ENCODE data around the gene GAL3ST2.
"Not testable (repeated sequence)": the region's sequence is repeated elsewhere in the genome, so short reads cannot be mapped to it uniquely, and the experiment has no call there.

GAL3ST2 gene

GRCh38 chr2:241820625-241821384 is 44.2 kb downstream of the GAL3ST2 start:
- DNase-seq (ENCODE audit: low spot score), result no peak

DNA sequence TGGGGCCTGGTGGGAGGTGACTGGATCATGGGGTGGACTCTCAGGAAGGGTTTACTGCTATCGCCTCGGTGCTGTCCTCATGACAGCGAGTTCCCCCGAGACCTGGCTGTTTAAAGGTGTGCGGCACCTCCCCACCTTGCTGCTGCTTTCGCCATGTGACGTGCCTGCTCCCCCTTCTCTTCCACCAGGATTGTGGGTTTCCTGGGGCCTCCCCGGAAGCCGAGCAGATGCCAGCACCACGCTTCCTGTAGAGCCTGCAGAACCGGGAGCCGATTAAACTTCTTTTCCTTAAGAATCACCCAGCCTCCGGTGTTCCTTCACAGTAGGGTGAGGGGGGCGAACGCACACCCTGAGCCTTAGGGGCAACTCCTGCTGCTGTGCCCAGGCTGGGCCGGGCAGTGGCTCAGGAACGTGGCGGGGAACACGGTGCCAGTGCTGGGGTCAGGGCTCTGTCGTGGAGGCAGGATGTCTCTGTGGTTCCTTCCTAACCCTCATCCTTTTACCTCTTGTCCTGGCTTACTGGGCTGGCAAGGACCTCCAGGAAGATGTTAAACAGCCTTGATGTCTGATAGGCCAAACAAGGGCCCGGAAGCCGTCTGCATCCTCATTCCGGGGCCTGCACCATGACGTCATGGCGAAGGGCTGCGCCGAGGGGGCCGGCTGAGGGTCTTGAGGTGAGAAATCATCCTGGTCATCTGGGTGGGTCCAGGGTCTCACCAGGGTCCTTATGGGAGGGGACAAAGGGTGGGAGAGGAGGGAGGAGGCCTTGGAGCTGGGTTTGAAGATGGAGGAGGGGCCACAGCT is 45.0 kb downstream of the GAL3ST2 start:
- DNase-seq (ENCODE audit: low spot score), result no peak

DNA sequence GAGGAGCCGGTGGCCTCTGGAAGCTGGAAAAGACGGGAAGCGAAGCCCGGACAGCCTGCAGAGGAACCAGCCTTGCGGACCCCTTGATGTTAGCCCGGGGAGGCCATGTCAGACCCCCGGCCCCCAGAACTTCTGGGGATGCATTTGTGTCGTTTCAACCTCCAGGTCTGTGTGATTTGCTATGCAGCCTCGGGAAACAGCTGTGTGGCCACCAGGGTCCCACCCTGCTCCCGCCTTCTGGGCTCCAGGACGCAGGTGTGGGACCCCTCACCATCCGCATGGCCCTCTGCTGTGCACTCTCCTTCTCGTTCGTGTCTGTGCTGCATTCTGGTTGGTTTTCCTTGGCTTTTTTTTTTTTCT is 45.6 kb downstream of the GAL3ST2 start:
- no peak for DNase-seq (ENCODE audit: low spot score)

- not testable (repeated sequence) for DNase-seq (ENCODE audit: low spot score)
Observed at GRCh38 chr2:241823531-241824437, 47.2 kb downstream of the GAL3ST2 start.

GRCh38 chr2:241827394-241827793 is 50.8 kb downstream of the GAL3ST2 start:
- no peak for DNase-seq (ENCODE audit: low spot score)

DNA sequence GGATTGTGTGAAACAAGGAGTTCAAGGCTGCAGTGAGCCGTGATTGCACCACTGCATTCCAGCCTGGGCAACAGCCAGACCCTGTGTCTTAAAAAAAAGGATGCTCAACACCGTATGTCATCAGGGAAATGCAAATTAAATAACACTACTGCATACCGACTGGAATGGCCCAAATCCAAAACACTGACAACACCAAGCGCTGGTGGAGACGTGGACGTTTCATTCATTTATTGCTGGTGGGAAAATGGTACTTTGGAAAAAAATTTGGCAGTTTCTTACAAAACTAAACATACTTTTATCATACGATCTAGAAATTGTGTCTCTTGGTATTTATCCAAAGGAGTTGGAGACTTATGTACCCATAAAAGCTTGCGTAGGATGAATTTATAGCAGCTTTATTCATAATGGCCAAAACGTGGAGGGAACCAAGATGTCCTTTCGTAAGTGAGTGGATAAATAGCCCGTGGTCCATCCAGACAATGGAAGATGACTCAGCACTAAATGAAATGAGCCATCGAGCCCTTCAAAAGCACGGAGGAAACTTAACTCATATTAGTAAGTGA is 56.6 kb downstream of the GAL3ST2 start:
- no peak for DNase-seq (ENCODE audit: low spot score)

DNA sequence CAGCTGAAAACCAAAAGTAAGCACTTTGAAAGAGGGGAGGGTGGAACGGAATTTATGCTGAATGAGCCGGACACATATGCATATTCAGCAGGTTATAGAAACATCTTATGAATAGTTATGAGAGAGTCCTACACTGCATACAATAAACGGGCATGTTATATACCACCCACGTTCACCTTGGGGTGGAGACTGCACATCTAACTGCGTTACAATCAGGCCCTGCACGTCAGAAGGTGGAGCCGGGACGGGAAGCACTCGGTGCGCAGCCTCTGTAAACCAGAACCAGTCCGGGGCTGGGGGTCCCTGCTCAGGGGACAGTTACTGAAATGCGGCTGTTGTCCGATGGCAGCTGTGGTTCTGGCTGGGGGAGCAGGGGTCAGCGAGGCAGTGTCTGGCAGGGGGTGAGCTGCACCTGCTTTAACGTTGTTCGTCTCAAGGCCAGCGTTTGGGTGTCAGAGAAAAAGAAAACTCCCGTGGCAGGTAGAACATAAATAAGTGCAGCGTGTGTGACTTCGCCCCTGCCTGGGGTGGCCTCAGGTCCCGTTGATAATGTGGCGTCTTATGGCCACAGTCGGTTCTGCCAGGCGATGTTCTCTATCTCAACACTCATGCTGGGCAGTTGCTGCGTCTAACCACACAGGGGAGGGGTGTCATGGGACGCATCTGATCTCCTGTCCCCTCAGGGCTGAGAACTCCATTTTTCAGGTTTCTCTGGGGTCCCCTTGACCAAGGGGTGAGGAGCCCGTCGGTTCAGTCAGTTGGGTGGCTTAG is 57.3 kb downstream of the GAL3ST2 start:
- DNase-seq (ENCODE audit: low spot score), result not testable (repeated sequence)

DNA sequence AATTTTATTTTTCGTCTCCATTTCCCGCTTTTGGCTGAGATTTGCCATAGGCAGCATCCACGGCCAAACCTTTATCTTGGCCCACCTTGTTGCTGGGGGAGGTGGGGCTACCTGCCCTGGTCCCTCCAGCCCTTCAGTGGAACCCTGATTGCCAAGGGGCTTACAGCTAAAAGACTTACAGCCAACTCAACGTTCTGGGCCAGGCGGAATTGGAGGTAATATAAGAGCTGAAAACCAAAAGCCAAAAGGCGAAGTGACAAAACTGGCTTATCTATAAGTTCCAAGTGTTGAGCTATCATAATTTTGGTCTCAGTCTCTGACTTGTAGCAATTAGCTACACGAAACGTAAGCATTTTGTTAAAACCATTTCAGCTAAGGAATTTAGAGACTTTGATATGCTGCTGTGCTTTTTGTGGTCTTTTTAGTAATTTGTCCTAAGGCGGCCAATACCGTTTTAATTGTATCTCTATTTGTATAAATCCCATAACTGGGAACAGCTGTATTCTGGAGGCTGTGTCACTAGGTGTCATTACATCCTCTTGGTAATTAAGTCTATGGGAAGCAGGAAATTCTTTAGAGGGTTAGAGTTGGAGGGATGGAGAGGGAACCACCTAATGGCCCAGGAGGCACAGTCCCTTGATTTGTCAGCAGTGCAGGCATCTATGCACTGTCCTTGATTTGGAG is 58.0 kb downstream of the GAL3ST2 start:
- DNase-seq (ENCODE audit: low spot score), result no peak

- DNase-seq (ENCODE audit: low spot score), result no peak
Observed at GRCh38 chr2:241835611-241836010, 59.0 kb downstream of the GAL3ST2 start.

DNA sequence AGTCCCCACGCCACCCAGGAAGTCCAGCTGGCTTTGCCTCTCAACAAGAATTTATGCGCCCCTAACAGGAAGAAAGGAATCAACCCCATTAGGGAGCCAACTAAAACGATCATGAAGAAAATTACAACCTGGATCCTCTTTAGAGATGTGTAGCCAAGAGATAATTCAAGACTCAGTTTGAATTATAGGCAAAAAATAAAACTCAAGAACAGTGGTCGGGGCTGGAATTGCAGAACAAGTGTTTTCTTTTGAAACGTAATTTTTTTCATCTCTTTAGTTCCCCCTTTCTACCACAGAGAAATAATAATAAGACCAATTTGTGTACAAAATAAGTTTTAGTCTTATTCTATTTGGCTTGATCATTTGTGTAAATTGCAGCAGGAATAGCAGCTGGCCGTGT is 59.7 kb downstream of the GAL3ST2 start:
- DNase-seq (ENCODE audit: low spot score), result no peak

DNA sequence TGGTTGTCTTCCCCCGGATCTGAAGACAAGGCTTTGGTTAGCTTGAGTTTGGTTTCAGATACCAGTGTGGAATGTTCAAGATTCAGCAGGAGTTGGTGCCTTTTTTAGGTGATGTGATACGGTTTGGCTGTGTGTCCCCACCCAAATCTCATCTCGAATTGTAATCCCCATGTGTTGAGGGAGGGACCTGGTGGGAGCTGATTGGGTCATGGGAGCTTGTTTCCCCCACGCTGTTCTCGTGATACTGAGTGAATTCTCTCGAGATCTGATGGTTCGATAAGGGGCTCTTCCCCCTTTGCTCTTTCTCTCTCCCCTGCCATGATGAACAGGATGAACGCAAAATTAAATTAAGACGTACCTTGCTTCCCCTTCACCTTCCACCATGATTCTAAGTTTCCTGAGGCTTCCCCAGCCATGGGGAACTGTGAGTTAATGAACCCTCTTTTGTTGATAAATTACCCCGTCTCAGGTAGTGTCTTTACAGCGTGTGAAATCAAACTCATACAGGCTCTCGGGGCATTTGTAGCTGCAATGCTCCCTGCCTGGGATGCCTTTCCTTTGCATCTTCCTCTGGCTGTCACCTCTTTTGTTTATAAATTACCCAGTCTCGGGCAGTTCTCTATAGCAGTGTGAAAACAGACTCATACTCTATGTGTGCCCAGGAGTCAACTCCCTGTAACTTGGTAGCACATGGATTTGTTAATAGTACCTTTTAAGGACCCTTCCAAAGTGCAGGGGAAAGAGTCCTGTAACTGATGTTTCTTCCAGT is 60.8 kb downstream of the GAL3ST2 start:
- no peak for DNase-seq (ENCODE audit: low spot score)

GRCh38 chr2:241841181-241842066 is 64.8 kb downstream of the GAL3ST2 start:
- DNase-seq (ENCODE audit: low spot score), result no peak

DNA sequence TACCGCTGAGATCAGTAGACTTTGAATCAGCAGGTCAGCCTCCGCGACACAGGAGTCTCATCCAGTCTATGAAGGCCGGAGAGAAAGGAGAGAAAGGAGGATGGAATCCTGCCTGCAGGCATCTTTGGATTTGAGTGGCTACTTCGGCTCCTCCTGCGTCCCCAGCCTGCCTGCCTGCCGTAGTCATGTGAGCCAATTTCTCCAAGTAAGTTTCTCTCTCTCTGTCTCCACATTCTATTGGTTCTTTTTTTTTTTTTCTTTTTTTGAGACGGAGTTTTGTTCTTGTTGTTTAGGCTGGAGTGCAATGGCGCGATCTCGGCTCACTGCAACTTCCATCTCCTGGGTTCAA is 65.4 kb downstream of the GAL3ST2 start:
- DNase-seq (ENCODE audit: low spot score), result no peak

DNA sequence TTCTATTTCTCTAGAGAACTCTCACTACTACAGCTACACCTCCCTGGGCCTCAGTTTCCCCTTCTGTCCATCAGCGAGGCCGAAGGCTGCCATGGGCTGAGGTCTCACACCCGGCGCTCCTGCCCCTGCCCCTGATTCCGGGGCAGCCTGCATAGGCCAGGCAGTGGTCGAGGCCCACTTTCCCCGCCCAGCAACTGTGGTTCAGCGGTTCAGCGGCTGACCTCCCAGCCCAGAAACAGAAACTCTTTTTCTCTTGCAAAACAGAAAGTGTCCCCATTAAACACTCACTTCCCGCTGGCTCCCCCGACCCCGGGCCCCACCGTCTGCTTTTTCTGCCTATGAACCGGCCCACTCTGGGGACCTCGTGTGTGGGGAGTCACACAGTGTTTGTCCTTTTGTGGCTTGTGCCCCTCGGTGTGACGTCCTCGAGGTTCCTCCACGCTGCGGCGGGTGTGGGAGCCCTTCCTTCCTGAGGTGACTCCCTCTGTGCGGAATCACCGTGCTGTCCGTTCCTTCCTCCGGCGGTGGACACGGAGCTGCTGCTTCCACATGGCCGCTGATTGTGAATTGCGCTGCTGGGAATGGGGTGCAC is 66.1 kb downstream of the GAL3ST2 start:
- peak; percentile 45 for DNase-seq (ENCODE audit: low spot score)

DNA sequence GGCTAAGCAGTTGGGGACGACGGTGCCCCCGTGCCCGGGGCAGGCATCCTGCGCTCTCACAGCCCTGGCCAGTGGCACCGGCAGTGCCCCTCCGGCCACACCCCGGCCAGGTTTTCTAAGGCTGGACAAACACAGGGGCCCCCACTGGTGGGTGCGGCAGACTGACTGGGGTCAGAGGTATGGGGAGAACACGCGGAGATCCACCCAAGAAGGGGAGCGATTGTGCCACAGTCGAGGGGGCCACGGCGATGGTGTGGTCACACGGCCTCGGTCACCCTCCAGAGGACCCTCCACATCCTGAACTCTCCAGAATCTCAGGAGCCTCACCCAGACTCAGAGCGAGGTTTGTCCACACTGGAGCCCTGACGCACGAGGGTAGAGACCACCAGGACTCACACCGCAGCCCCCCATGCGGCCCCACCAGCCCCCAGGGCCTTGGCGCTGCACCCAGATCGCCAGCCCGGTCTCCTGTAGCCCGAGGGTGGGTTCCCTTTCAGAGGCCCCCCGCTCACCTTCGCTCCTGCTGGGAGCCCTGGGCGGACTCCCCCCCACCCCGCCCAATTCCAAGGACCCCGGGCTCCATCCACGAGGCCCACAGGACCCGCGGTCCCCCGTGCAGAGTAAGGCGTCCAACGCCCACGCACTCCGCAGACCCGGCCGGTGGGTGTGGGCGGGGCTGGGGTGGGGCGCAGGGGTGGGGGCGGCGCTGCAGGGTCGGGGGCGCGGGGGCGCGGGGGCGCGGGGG is 66.9 kb downstream of the GAL3ST2 start:
- DNase-seq (ENCODE audit: low spot score), result no peak

- peak; percentile 71 for DNase-seq (ENCODE audit: low spot score)
Observed at GRCh38 chr2:241844066-241844728, 67.6 kb downstream of the GAL3ST2 start.

DNA sequence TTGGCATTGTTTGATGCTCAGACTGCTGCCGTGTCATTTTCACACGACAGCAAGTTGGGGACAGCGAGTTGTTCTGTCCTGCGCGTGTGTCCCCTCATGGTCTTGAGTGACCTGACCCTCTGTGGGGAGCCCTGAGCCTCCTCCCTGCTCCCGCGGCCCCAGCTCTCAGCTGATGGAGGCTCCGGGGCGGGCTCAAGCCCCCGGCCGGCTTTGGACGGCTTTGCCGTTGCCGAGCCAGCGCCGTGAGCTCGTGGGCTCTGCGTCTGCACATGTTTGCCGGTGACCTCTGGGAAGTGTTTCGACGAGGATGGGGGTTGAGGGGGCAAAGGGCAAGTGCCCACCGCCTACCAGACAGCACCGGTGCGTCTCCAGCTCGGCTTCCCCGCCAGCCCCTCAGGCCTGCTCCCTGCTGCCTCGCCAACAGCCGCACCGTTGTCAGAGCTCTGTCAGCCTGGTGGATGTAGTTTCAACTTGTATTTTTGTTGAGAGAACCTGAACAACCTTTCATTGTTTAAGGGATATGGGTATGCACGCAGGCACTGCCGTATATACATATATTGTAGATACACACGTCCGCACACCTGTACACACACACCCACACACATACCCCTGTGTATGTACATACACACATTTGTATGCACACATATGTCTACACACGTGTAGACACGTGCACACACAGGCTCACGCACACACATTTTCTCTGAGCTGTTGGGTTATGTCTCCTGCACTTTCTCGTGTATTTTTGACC is 68.4 kb downstream of the GAL3ST2 start:
- no peak for DNase-seq (ENCODE audit: low spot score)

All from CD4-positive, alpha-beta T cell treated with Interleukin-15 for 4 hours (primary cell).